C4-2B (cell line): ENCODE results near the gene SMDT1.
"Not testable (repeated sequence)": the region's sequence is repeated elsewhere in the genome, so short reads cannot be mapped to it uniquely, and the experiment has no call there.

Source experiments
- H3K27ac ChIP-seq: fragments of 450-650 bp; 2 replicates; pipeline ENCODE4 v1.5.1; 2017
- ZFX ChIP-seq: fragments of 450-650 bp; IDR thresholded peaks from 2 replicates; pipeline ENCODE4 v1.6.1; 2017
- TF ChIP-seq, protein P1 (sequence below): fragments of 450-650 bp; conservative IDR thresholded peaks from 2 replicates; pipeline ENCODE4 v1.5.1; 2017; ENCODE audit warnings: mild to moderate bottlenecking

SMDT1 gene

DNA sequence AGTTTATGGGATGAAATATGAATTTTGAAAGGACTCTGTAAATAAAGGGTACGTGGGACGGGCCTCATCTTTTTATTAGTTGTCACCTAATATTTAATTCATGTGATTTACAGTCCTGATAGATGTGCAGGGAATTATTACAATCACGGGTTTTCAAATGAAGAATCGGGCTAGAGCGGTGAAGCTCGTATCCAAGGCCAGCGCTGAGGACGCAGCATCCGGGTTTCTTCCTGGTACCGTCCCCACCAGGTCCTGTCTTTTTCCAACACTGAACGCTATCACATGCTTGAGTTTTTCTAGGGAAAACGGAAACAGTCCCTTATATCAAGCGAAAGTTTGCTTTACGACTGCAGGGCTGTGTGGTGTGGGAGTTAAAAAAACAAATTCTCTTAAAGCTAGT is 787 bp downstream of the SMDT1 start:
- TF ChIP-seq, protein P1, sequence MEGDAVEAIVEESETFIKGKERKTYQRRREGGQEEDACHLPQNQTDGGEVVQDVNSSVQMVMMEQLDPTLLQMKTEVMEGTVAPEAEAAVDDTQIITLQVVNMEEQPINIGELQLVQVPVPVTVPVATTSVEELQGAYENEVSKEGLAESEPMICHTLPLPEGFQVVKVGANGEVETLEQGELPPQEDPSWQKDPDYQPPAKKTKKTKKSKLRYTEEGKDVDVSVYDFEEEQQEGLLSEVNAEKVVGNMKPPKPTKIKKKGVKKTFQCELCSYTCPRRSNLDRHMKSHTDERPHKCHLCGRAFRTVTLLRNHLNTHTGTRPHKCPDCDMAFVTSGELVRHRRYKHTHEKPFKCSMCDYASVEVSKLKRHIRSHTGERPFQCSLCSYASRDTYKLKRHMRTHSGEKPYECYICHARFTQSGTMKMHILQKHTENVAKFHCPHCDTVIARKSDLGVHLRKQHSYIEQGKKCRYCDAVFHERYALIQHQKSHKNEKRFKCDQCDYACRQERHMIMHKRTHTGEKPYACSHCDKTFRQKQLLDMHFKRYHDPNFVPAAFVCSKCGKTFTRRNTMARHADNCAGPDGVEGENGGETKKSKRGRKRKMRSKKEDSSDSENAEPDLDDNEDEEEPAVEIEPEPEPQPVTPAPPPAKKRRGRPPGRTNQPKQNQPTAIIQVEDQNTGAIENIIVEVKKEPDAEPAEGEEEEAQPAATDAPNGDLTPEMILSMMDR: no peak
- H3K27ac ChIP-seq: peak overlapping the region; percentile 93

DNA sequence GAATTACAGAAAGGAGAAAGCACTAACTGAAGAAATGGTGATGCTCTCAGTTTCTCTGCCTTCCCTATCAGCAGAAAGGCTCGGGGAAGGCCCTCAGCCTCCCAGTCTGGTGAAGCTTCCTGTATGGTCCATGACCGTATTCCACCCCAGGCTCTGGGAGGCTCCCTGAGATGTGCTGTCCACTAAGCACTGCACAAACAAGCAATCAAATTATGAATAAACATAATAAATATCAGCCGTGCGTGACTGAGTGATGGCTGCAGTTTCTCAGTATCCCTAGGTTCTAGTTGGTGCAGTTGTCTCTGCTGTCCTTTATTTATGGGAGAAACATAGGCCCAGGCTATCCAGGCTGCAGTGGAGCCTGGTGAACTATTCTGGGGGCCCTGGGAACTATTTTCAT is 3.6 kb downstream of the SMDT1 start:
- peak overlapping the region; percentile 93 for H3K27ac ChIP-seq
- TF ChIP-seq ZFX: no peak
- TF ChIP-seq, protein P1: no peak

DNA sequence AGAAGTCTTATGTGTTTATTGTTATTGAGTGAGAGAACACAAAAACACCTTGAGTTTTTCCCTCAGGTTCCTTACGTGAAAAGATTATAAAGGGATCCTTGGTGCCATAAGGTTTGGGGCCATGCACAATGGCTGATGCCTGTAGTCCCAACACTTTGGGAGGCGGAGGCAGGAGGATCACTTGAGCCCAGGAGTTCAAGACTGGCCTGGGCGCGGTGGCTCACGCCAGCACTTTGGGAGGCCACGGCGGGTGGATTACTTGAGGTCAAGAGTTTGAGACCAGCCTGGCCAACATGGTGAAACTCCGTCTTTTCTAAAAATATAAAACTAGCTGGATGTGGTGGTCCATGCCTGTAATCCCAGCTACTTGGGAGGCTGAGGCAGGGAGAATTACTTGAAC is 5.4 kb downstream of the SMDT1 start:
- TF ChIP-seq, protein P1: no peak
- TF ChIP-seq ZFX: no peak
- H3K27ac ChIP-seq: no peak overlapping the region

DNA sequence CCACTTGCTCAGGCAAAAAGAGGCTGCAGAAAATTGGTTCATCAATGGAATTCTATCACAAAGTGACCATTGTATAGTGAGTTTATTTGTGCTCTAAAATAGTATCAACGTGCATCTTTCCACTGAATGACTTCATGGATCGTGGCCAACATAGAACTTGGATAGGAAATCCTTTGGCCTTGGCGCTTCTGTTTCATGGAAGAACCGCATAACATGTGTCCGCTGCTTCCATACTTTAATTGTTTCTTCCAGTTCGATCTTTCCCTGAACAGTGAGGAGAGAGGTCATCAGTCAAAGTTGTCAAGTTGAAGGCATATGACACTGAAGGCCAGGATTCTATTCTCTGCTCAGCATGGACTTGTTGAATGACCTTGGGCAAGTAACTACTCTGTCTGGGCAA is 6.6 kb downstream of the SMDT1 start:
- H3K27ac ChIP-seq: no peak overlapping the region
- no peak for TF ChIP-seq ZFX
- TF ChIP-seq, protein P1: no peak

DNA sequence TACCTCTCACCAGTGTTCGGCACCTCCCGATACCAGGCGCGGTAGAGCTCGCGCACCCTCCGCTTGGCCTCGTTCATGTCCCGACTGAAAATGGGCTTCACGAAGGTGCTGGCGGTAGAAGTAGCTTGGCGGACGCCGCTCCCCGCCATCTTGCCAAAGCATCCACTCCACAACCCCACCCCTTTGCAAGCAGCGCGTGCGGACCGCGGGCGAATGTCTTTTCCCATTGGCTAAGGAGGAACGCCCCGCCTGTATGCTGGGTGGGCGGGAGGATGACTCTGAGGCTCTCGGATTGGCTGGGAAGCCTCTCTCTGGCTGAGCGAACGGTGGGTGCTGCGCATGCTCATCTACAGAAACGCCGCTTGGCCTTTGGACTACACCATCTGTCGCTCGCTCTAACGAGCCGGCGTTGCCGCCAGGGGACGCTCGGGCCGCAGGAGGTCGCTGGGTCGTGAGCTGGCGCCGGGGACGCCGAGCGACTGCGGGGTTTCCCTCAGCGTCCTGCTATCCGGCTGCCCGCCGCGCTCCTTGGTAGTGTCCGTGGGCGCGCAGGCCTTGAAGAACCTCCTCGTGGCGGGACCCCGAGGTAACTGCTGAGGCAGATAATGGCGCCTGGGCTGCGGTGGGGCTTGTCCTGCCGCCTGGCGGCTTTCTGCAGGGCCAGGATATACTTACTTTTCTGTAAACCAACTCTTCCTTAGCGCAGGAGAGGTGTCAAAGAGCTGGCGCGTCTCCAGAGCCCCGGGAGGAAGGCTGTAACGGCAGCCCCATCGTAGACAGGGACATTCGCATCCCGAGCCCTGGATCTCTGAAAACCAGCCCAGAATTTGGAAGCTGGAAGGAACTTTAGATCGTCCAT is 11.3 kb downstream of the SMDT1 start, which contains the start of gene NDUFA6:
Gene NDUFA6 (minus strand): TSS at position 177 of the 859 bp plus-strand sequence. CDS start 28 bp downstream, at position 149.
- peak within 1 kb of the TSS; percentile 97 for H3K27ac ChIP-seq
- peak; percentile 90 for TF ChIP-seq ZFX
- TF ChIP-seq, protein P1: peak; percentile 99

DNA sequence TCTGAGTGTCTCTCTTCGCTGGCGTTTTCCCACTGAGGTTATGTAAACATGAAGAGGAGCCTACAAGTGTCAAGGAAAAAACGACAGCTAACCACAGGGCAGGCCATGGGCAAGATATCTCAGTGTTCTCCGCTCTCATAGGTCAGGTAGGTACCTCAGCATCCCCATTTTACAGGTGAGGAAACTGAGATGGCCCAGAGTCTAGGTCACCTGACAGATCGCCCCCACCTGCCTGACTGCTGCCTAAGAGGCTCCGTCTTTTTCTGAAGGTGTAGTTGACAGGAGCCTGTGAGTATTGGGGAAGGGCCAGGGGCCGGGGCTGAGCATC is 11.9 kb downstream of the SMDT1 start:
- no peak for TF ChIP-seq ZFX
- TF ChIP-seq, protein P1: no peak
- peak overlapping the region; percentile 97 for H3K27ac ChIP-seq

DNA sequence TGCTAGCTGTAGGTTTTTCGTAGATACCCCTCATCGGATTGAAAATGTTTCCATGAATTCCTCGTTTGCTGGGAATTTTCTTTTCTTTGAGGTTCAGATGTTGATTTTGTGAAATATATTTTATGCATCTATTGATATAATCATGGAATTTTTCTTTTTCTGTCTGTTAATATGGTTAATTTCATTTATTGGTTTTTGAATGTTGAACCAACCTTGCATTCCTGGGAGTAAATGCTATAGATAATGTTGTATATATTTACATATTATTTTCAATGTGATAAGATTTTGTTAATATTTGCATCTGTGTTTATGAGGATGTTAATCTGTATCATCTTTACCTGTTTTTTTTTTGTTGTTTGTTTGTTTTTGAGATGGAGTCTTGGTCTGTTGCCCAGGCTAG is 21.7 kb downstream of the SMDT1 start:
- TF ChIP-seq ZFX: no peak
- TF ChIP-seq, protein P1: no peak
- no peak overlapping the region for H3K27ac ChIP-seq

DNA sequence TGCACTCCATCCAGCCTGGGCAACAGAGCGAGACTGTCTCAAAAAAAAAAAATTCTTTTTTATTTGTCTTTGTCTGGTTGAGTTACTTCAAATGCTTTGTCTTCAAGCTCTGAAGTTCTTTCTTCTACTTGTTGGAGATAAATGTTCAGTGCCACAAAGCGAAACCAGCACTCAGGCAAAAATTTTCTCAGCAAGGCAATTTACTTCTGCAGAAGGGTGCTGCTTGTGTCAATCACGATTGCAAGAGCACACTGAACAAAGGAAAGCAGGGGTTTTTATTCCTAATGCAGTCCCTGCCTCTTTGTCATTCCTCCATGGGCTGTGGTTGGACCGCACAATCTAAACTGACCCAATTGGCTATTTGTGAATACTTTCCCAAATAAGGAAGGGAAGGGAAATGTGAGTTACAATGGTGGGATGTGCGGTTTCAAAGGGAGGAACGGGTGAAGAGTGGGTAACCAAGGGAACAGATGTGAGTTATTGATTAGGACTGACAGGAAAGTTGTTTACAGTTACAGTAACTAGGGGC is 24.9 kb downstream of the SMDT1 start:
- not testable (repeated sequence) for H3K27ac ChIP-seq
